GM12878 (cell line): Measurements from ENCODE around the gene PNPLA3. TPM values are rescaled to one million over a fixed set of nuclear protein-coding genes. Genes with fewer than 3 reads are reported as not detected.

Source experiments
- CBX5 ChIP-seq: sonication (generic); IDR thresholded peaks from 2 replicates; pipeline ENCODE4 v1.6.1; 2016; ENCODE audit warnings: low read depth, moderate library complexity, mild to moderate bottlenecking, inconsistent platforms
- EZH2 ChIP-seq: IDR thresholded peaks from 2 replicates; pipeline ENCODE4 v1.6.1; 2012; ENCODE audit warnings: low read depth, mild to moderate bottlenecking, control low read depth, inconsistent platforms, low read length, borderline replicate concordance; ENCODE audit not compliant: control insufficient read depth
- JUND ChIP-seq: IDR thresholded peaks from 2 replicates; pipeline ENCODE4 v1.6.1; 2012; ENCODE audit warnings: low read depth, mild to moderate bottlenecking, low read length, improper control_type of control experiment, moderate library complexity
- YBX1 ChIP-seq: fragments of 450-650 bp; IDR thresholded peaks from 2 replicates; pipeline ENCODE4 v1.6.1; 2016; ENCODE audit warnings: antibody characterized with exemption
- polyA plus RNA-seq, 11 experiments: library from polyadenylated mRNA; depleted of rRNA in 4 of 11; unstranded in 6 of 11; stranded (reverse) in 5 of 11; fragments of >200 nt; fragmentation: Nextera tagmentation in 4 of 11; fragmentation: Illumina TruSeq in 1 of 11; extraction: Ambion mirVana in 4 of 11; extraction: Trizol in 1 of 11; gene quantifications; 1 replicate in 1 of 11; 2 replicates in 10 of 11; pipeline versions ENCODE4 v1.2.1 to v1.2.3, GENCODE V29; 2011 to 2016; ENCODE audit warnings: inconsistent platforms in 2 of 11, missing spikeins in 2 of 11, low read depth in 1 of 11
- total RNA-seq, 4 experiments: library from RNA; depleted of rRNA in 3 of 4; stranded (reverse); fragments of >200 nt in 3 of 4; fragmentation: Illumina TruSeq in 1 of 4; extraction: Trizol in 1 of 4; gene quantifications; 2 replicates each; pipeline versions ENCODE4 v1.2.1 to v1.2.3, GENCODE V29; 2013 to 2021
- TF ChIP-seq, protein P1 (sequence below): IDR thresholded peaks from 2 replicates; pipeline ENCODE4 v1.6.1; 2012; ENCODE audit warnings: low read depth, low read length, improper control_type of control experiment
- TF ChIP-seq, protein P2 (sequence below): fragments of 450-650 bp; IDR thresholded peaks from 2 replicates; pipeline ENCODE4 v1.6.1; 2018; ENCODE audit warnings: mild to moderate bottlenecking, low read depth, moderate library complexity; ENCODE audit not compliant: partially characterized antibody
- TF ChIP-seq, protein P3 (sequence below): fragments of 450-650 bp; IDR thresholded peaks from 2 replicates; pipeline ENCODE4 v1.6.1; 2017; ENCODE audit warnings: mild to moderate bottlenecking

PNPLA3 gene
- total and polyA plus RNA-seq, 10 of the 15 experiments (the other 5 are each of a cell fraction or from before 2014, with no cell fraction given), result 0.05 to 0.08 TPM; not detected in 8

DNA sequence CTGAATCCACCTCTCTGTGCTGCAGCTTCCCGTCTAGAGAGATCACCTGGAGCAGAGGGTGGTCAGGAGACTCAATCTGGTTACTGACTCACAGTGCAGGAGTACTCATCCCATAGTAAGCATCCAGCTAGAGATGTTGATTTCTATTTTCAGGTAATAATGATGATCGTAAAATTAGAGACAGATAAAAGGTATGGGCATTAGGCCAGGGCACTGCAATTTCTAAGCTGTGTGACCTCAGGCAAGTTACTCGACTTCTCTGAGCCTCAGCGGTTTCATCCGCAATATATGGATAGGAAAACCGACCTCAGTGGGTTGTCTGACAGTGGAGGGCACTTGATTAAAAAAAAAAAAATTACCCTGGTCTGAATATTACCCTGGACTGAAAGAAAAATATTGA lies 17.8 kb downstream of the PNPLA3 start (continued):
- TF ChIP-seq, protein P1, sequence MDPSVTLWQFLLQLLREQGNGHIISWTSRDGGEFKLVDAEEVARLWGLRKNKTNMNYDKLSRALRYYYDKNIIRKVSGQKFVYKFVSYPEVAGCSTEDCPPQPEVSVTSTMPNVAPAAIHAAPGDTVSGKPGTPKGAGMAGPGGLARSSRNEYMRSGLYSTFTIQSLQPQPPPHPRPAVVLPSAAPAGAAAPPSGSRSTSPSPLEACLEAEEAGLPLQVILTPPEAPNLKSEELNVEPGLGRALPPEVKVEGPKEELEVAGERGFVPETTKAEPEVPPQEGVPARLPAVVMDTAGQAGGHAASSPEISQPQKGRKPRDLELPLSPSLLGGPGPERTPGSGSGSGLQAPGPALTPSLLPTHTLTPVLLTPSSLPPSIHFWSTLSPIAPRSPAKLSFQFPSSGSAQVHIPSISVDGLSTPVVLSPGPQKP, result no peak
- TF ChIP-seq, protein P2, sequence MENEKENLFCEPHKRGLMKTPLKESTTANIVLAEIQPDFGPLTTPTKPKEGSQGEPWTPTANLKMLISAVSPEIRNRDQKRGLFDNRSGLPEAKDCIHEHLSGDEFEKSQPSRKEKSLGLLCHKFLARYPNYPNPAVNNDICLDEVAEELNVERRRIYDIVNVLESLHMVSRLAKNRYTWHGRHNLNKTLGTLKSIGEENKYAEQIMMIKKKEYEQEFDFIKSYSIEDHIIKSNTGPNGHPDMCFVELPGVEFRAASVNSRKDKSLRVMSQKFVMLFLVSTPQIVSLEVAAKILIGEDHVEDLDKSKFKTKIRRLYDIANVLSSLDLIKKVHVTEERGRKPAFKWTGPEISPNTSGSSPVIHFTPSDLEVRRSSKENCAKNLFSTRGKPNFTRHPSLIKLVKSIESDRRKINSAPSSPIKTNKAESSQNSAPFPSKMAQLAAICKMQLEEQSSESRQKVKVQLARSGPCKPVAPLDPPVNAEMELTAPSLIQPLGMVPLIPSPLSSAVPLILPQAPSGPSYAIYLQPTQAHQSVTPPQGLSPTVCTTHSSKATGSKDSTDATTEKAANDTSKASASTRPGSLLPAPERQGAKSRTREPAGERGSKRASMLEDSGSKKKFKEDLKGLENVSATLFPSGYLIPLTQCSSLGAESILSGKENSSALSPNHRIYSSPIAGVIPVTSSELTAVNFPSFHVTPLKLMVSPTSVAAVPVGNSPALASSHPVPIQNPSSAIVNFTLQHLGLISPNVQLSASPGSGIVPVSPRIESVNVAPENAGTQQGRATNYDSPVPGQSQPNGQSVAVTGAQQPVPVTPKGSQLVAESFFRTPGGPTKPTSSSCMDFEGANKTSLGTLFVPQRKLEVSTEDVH, result no peak
- no peak for TF ChIP-seq CBX5
- TF ChIP-seq, protein P3, sequence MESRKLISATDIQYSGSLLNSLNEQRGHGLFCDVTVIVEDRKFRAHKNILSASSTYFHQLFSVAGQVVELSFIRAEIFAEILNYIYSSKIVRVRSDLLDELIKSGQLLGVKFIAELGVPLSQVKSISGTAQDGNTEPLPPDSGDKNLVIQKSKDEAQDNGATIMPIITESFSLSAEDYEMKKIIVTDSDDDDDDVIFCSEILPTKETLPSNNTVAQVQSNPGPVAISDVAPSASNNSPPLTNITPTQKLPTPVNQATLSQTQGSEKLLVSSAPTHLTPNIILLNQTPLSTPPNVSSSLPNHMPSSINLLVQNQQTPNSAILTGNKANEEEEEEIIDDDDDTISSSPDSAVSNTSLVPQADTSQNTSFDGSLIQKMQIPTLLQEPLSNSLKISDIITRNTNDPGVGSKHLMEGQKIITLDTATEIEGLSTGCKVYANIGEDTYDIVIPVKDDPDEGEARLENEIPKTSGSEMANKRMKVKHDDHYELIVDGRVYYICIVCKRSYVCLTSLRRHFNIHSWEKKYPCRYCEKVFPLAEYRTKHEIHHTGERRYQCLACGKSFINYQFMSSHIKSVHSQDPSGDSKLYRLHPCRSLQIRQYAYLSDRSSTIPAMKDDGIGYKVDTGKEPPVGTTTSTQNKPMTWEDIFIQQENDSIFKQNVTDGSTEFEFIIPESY, result no peak
- TF ChIP-seq JUND, result no peak
- no peak for TF ChIP-seq EZH2
- no peak for TF ChIP-seq YBX1
